Stimulated activated CD8-positive, alpha-beta memory T cell treated with anti-CD3 and anti-CD28 coated beads, Interleukin-2, amount 100 ng/mL, for 48 hours (primary cell): ENCODE data around the gene RNU7-1.

Source experiments
- DNase-seq, 2 donors: peaks; one replicate each; pipeline ENCODE4 v3.0.0-alpha.2; 2020; ENCODE audit warnings: low read depth in 2 of 2

Gene RNU7-1

DNA sequence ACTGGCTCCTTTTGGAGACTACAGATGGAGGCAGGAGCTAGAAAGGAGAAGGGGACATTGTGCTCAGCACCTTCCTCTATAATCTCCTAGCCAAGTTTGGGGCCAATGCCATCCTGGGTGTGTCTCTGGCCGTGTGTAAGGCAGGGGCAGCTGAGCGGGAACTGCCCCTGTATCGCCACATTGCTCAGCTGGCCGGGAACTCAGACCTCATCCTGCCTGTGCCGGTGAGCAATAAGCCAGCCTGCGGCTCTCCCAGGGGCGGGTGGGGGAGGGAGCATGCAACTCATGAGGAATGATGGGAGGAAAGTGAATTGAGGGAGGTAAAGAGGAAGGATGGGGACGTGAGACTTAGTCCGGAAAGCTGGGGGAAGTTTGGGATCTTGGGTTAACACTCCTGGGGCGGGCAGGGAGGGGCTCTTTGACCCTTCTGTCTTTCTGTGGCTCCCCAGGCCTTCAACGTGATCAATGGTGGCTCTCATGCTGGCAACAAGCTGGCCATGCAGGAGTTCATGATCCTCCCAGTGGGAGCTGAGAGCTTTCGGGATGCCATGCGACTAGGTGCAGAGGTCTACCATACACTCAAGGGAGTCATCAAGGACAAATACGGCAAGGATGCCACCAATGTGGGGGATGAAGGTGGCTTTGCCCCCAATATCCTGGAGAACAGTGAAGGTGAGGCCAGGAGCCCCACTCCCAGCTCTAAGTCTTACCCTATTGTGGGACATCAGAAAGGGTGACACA lies 26.0 kb upstream of the RNU7-1 start:
- no peak for DNase-seq

DNA sequence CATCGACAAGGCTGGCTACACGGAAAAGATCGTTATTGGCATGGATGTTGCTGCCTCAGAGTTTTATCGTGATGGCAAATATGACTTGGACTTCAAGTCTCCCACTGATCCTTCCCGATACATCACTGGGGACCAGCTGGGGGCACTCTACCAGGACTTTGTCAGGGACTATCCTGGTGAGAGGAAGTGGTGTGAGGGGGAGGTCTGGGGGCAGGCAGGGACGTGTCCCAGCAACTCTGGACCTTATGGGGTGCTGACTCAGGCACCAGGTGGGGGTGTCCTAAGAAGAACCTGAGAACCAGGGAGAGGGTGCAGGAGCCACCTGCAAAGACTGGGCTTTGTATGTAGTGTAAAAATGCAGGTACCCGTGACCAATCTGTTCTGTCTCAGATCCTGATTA lies 24.0 kb upstream of the RNU7-1 start:
- no peak for DNase-seq

DNA sequence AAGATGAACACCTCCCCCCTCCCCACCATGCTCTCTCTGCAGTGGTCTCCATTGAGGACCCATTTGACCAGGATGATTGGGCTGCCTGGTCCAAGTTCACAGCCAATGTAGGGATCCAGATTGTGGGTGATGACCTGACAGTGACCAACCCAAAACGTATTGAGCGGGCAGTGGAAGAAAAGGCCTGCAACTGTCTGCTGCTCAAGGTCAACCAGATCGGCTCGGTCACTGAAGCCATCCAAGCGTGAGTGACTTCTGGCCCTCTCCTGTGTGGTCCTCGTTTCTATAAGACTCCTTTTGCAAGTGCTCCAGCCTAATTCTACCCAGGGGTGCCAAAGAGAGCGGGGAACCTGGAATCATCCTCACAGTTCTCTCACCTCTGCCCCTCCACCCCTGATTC lies 22.1 kb upstream of the RNU7-1 start:
- no peak for DNase-seq

DNA sequence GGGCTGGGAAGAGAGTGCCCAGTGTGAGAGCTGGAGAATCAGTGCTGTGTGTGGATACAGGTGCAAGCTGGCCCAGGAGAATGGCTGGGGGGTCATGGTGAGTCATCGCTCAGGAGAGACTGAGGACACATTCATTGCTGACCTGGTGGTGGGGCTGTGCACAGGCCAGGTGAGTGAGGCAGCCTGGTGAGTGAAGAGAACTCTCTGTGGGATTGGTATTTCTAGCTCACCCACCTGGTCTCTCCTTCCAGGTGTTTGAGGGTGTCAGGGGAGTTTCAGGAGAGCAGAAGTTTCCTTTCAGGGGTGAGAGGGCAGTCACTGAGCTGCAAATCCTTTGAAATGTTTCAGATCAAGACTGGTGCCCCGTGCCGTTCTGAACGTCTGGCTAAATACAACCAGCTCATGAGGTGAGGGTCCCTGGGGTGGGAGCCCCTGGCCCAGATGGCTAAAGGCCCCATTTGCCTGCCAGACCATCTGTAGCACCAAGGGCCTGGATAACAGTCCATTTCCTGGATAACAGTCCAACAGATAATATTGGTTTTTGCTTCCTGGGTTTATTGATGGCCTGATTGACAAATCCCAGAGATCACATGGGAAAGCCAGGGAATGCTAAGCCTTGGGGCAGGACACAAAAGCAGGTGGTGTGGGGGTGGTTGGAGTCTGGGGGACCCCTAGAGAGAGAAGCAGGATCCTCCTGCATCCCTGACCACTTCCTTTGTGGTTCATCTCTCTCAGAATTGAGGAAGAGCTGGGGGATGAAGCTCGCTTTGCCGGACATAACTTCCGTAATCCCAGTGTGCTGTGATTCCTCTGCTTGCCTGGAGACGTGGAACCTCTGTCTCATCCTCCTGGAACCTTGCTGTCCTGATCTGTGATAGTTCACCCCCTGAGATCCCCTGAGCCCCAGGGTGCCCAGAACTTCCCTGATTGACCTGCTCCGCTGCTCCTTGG lies 21.3 kb upstream of the RNU7-1 start:
- DNase-seq = no peak

DNA sequence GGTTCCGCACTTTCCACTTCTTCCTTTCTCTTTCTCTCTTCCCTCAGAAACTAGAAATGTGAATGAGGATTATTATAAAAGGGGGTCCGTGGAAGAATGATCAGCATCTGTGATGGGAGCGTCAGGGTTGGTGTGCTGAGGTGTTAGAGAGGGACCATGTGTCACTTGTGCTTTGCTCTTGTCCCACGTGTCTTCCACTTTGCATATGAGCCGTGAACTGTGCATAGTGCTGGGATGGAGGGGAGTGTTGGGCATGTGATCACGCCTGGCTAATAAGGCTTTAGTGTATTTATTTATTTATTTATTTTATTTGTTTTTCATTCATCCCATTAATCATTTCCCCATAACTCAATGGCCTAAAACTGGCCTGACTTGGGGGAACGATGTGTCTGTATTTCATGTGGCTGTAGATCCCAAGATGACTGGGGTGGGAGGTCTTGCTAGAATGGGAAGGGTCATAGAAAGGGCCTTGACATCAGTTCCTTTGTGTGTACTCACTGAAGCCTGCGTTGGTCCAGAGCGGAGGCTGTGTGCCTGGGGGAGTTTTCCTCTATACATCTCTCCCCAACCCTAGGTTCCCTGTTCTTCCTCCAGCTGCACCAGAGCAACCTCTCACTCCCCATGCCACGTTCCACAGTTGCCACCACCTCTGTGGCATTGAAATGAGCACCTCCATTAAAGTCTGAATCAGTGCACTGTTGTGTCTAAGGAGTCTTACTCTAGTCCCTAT lies 20.4 kb upstream of the RNU7-1 start:
- no peak for DNase-seq

DNA sequence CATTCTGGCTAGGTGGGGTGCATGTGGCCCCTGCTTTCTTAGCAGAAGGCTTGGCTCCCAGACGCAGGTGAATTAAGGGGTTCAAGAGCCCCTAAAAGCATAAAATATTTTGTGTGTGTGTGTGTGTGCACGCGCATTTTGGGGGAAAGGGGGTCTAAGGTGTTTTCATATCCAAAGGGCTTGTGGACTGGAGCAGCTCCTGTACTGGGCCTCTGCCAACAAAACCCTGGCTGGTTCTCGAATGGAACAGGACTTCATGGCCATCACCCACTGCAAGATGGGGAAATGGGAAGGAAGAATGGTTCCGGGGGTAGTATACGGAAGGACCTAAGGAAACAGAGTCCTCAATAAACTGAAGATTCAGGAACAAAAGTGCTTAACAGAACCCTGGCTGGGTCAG lies 19.8 kb upstream of the RNU7-1 start:
- DNase-seq = no peak

DNA sequence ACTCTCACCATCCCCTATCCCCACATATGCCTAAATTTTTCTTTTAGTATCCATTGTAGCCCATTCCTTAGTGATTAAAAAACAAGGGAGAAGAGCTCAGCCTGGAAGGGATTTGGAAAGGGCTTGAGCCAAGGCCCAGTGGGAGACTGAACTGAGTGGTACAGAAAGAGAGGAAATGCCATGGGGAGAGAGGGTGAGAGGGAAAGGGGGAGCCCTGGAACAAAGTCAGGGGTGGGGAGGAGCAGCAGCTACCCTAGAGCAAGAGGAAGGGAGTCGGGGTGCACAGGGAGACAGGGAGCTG lies 18.4 kb upstream of the RNU7-1 start:
- DNase-seq = no peak

DNA sequence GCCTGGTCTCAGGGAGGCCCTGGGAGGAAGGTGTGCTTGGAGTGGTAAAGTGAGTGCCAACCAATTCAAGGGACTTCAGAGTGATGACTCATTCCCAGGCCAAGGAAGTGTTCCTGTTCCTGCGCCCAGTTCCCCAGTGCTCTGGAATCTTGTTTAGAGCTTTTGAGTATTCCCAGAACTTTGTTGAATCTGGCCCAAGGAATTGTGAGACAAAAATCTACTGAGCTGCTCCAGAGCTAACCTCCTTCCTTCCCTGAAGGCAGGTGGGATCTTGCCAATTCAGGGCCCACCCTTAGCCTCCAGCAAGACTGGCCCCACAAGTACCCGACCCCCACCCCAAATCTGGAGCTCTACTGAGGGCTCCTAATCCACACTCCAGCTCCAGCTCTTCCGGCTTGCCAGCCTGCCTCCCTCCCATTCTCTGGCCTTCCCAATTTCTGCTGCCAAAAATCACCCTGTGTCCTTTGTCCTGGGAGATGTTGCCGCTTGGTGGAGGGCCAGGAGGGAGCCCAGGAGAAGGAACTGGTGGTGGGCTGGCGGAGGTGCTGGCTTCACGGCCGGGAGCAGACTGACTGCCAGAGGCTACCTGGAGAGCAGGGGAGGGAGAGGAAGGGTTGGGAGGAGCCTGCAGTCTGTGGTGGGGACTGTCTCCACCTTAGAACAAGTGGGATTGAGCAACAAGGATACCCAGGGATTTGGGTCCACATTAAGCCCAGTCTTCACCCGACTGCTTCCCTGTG lies 17.9 kb upstream of the RNU7-1 start:
- DNase-seq = no peak

DNA sequence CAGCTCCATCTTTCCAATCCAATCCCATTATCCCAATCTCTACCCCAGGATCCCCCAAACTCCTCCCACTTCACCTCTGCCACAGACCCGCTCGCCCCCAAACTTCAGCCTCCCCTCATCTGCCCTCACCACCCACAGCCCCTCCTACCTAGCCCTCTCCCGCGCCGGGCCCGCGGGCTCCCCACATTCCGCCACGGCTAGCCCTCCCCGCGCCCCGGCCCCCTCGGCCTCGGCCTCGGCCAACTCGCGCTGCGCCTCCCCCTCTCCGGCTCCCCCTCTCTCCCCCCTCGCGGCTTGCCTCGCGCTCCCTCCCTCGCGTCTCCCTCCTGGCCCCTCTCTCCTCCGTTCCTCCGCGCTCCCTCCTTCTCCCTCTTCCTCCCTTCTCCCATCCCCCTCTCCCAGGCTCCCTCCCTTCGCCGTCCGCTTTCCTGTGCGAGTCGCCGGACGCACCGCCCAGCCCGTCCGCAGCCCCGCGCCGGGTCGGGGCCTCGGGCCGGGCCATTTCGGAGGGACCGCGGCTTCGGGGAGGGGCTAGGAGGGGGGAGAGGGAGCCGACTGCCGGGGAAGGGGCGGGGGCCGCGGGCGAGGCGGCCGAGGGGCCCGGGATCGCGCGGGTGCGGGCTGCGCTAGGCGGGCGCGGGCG lies 16.1 kb upstream of the RNU7-1 start, which contains the start of gene ATN1:
Gene ATN1, plus strand, starts transcription at position 581 of the 643 bp plus-strand sequence. CDS start 6,043 bp downstream, outside the sequence.
- DNase-seq = peak in 1 of 2 donors; percentile 32

DNA sequence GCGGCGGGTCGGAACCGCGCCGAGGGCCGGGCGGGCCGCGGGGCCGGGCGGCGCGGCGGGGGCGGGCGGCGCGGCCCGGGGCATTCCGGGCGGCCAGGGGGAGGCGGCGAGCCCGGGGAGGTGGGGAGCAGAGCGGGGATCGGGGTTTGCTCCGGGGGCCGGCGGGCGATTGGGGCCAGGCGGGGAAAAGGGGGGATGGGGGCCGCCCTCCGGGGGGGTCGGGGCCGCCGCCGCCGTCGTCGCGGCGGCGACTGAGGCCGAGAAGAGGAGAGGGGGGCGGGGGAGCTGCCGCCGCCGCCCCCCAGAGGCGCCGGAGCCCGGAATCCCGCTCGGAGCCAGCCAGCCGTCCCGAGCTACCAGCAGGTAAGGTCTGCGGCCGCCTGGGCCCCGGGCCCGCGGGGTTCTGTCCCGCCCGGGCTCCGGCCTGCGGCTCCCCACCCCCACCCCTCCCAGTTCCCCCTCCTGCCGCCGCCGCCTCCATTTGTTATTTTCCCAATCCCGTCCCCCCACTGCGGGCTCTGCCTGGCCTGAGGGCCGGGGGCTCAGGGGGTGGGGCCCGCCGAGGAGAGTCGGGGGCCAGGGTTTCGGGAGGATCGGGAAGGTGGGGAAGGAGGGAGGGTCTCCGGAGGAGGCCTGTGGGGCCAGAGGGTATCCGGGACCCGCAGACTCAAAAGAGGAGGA lies 15.5 kb upstream of the RNU7-1 start:
- no peak for DNase-seq

DNA sequence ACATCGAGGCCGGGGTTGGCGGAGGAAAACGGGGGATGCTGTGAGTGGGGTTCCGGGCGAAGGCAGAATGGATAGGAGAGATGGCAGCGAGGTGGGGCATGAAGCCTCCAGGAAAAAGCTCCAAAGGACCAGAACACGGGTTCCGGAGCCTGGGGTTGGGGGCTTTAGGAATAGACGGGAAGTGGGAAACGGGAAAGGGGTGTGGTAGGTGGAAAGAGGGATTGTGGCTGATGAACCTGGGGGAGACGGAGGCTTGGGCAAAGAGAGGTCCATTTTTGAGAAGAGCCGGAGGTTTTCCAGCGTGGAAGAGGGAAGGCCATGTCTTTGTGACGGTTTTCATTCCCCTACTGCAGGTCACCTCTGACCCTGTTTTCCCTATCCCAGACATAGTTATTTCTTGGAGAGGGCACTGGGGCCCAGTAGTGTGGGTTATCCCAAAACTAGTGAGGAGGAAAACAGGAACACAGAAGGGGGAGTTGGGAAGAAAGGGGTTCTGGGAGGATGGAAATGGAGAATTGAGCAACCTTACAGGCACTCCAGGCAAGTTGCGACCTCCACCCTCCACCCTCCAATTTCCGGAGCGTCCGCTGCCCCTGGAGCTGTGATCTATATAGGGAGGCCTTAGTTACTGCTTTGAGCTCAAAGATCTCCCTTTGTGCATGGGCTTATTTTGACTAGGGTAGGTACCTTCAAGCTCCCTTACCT lies 14.8 kb upstream of the RNU7-1 start:
- DNase-seq = no peak

DNA sequence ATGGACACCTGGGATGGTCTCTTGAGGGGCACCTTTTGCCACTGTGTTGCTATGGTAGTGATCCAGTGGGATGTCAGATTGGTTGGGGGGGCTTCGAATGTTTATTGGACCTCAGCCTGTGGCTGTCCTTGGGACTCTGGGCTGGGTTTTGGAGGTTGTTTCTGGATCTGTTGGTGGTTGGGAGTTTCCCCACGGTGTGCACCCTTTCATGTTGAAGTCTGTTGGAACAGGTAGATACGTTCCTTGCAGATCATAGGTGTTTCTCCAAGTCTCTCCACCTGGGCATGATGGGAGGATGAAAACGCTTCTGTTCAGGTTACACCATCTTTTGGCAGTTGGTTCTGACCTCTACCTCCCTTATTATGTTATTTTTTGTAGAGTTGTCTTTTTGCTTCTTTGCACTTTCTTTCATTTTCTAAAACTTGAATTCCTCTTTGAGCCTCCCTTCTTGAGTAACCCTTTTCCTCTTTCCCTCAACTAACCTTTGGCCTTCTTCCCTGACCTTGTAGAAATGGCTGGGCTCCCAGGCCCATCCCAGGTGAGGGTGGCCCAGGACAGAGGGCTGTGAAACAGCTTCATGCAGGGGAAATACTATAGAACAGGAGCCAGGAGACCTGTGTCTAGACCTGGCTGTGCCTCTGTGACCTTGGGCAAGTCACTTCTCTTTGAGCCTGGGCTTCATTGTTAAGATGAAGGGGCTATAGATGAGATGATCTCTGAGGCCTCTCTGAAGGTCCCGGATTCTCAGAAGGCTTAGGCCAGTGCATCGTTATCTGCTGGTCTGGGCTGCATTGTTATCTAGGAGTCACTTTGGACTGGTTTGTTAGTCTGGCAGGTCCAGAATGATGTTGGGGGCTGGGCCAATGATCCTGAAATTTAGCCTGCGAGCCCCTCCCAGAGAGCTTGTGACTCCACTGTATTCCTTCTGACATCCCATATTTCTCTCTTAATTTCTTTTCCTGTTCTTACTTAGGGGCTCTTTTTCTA lies 13.9 kb upstream of the RNU7-1 start:
- no peak for DNase-seq

DNA sequence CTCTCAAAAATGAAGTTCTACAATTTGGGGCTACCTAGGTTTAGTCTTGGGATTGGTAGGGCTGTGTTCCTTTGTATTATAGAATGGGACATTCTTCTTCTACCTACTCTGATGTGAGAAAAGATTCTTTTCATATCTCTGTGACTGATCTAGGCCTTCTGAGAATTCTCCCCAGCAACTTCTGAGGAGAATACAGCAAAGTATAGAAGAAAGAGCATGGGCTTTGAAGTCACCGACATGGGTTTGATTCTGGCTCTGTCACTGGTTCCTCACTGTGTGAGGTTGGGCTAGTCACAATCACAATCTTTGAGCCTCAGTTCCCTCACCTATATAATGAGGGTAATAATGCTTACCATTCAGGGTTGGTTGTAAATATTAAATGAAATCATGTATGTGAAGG lies 10.8 kb upstream of the RNU7-1 start:
- no peak for DNase-seq

DNA sequence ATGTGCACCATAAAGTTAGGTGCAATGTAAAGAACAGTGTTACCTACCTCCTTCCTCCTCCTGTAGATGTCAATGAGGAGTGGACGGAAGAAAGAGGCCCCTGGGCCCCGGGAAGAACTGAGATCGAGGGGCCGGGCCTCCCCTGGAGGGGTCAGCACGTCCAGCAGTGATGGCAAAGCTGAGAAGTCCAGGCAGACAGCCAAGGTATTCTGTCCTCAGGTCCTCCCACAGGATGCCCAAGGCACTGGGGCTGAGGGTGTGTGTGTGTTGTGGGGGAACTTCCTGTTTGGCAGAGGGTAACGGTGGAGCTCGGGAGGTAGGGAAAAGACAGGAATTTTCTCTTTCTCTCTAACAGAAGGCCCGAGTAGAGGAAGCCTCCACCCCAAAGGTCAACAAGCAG lies 9.5 kb upstream of the RNU7-1 start:
- no peak for DNase-seq

DNA sequence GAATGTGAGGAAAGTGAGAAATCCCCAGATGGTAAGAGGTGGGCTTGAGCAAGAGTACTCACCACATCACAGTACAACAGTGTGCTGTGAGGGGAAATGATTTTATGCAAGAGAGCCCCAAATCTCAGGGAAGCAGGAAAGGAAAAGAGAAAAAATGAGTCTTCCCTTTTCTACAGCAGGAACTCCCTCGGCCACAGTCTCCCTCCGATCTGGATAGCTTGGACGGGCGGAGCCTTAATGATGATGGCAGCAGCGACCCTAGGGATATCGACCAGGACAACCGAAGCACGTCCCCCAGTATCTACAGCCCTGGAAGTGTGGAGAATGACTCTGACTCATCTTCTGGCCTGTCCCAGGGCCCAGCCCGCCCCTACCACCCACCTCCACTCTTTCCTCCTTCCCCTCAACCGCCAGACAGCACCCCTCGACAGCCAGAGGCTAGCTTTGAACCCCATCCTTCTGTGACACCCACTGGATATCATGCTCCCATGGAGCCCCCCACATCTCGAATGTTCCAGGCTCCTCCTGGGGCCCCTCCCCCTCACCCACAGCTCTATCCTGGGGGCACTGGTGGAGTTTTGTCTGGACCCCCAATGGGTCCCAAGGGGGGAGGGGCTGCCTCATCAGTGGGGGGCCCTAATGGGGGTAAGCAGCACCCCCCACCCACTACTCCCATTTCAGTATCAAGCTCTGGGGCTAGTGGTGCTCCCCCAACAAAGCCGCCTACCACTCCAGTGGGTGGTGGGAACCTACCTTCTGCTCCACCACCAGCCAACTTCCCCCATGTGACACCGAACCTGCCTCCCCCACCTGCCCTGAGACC lies 8.0 kb upstream of the RNU7-1 start:
- no peak for DNase-seq

DNA sequence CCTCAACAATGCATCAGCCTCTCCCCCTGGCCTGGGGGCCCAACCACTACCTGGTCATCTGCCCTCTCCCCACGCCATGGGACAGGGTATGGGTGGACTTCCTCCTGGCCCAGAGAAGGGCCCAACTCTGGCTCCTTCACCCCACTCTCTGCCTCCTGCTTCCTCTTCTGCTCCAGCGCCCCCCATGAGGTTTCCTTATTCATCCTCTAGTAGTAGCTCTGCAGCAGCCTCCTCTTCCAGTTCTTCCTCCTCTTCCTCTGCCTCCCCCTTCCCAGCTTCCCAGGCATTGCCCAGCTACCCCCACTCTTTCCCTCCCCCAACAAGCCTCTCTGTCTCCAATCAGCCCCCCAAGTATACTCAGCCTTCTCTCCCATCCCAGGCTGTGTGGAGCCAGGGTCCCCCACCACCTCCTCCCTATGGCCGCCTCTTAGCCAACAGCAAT lies 7.4 kb upstream of the RNU7-1 start:
- DNase-seq = no peak

DNA sequence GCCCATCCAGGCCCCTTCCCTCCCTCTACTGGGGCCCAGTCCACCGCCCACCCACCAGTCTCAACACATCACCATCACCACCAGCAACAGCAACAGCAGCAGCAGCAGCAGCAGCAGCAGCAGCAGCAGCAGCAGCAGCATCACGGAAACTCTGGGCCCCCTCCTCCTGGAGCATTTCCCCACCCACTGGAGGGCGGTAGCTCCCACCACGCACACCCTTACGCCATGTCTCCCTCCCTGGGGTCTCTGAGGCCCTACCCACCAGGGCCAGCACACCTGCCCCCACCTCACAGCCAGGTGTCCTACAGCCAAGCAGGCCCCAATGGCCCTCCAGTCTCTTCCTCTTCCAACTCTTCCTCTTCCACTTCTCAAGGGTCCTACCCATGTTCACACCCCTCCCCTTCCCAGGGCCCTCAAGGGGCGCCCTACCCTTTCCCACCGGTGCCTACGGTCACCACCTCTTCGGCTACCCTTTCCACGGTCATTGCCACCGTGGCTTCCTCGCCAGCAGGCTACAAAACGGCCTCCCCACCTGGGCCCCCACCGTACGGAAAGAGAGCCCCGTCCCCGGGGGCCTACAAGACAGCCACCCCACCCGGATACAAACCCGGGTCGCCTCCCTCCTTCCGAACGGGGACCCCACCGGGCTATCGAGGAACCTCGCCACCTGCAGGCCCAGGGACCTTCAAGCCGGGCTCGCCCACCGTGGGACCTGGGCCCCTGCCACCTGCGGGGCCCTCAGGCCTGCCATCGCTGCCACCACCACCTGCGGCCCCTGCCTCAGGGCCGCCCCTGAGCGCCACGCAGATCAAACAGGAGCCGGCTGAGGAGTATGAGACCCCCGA lies 6.8 kb upstream of the RNU7-1 start:
- no peak for DNase-seq
